Measurements from ENCODE around the gene EML4. TPM values are rescaled to one million over a fixed set of nuclear protein-coding genes. Genes with fewer than 3 reads are reported as not detected.

The EML4 gene
- total and polyA plus RNA-seq, 11 donors, result 2.3 to 32.8 (median 5.6) TPM

DNA sequence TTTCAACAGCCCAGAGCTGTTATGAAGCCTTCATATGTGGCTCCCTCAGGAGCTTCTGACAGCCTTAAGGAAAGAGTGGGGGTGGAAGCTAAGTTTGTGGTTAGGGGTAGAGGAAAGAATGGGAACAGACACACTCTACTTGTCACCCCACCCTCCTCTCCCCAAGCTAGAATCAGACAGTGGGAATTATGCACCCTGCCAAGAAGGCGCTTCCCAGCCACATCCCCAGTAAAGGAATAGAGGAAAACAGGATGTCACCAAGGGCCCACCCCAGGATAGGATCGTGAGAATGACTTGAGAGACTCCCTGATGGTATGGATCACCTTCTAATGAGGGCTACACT, 32.4 kb upstream of the EML4 start:
- peaks cover 0 to 90% (median 55%) of the 10 kb centered on the region in 12 donors for H3K4me1 ChIP-seq
- no peak overlapping the region for H3K4me3 ChIP-seq
- intact Hi-C loops (cut with DNase I), result loop anchor here in 2 of 10 donors (5.0 kb wide), 1 partner anchor 34 kb away; no protein-coding TSS in a partner anchor
- DNase-seq (no peak), ATAC-seq (no peak)
- no peaks in the 10 kb centered on the region for H3K27me3 ChIP-seq
- no peaks in the 10 kb centered on the region for H3K36me3 ChIP-seq
- H3K27ac ChIP-seq, result peak overlapping the region in 6 of 12 donors; percentile 2 to 46 (median 8)
- peaks cover 0 to 5% (median 0%) of the 10 kb centered on the region in 12 donors for H3K9me3 ChIP-seq
- 68 to 78% (median 72%) methylated on average over 2 of the region's 2 CpGs for WGBS, 4 donors
- no peak for TF ChIP-seq POLR2A (IDR thresholded peaks at IDR 0.05)
- TF ChIP-seq, protein P1, sequence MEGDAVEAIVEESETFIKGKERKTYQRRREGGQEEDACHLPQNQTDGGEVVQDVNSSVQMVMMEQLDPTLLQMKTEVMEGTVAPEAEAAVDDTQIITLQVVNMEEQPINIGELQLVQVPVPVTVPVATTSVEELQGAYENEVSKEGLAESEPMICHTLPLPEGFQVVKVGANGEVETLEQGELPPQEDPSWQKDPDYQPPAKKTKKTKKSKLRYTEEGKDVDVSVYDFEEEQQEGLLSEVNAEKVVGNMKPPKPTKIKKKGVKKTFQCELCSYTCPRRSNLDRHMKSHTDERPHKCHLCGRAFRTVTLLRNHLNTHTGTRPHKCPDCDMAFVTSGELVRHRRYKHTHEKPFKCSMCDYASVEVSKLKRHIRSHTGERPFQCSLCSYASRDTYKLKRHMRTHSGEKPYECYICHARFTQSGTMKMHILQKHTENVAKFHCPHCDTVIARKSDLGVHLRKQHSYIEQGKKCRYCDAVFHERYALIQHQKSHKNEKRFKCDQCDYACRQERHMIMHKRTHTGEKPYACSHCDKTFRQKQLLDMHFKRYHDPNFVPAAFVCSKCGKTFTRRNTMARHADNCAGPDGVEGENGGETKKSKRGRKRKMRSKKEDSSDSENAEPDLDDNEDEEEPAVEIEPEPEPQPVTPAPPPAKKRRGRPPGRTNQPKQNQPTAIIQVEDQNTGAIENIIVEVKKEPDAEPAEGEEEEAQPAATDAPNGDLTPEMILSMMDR (IDR thresholded peaks at IDR 0.05), result no peak

DNA sequence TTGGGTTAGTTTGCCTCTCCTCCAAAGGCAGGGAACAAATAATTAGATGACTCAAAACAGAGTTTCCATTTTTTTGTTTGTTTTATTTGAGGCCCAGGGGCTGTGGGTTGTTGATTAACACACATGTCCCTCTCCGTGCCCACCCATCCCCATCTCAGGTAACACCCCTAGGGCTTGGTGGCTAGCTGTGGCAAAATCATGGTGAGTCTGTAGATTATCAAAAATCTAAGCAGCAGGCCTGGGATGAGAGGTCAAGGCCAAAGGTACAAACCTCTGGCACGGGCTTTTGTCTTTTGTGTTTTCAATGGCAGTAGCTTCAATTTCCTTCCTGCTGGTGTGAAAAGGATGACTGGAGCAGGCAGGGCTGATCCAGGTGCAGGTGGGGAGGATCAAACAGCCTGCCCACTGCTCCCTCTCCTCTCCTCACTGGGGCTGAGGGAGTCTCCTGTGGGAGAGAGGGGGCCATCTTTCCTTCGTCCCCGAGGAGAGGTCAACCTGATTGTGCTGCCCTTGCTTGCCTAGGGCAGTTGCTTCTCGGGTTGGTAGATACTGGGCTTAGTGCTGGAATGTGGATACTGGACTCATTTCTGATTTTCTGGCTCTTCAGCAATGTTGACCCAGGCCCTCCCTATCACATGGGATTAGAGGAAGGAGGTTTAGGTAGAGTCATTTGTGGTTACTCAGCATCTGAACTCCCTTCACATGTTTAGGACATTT, 31.9 kb upstream of the EML4 start:
- intact Hi-C loops (cut with DNase I), result loop anchor here in 2 of 10 donors (5.0 kb wide), 1 partner anchor 35 kb away; no protein-coding TSS in a partner anchor
- H3K9me3 ChIP-seq, result peaks cover 0 to 5% (median 0%) of the 10 kb centered on the region in 12 donors
- peaks cover 0 to 90% (median 55%) of the 10 kb centered on the region in 12 donors for H3K4me1 ChIP-seq
- no peaks in the 10 kb centered on the region for H3K36me3 ChIP-seq
- no peak for ATAC-seq
- no peak for TF ChIP-seq POLR2A (IDR thresholded peaks at IDR 0.05)
- TF ChIP-seq, protein P1 (IDR thresholded peaks at IDR 0.05), result no peak
- H3K27ac ChIP-seq, result peak overlapping the region in 6 of 12 donors; percentile 2 to 46 (median 8)
- WGBS, 4 donors, result 57 to 84% (median 74%) methylated on average over 4 to 5 of the region's 5 CpGs
- H3K27me3 ChIP-seq, result no peaks in the 10 kb centered on the region
- H3K4me3 ChIP-seq, result no peak overlapping the region
- no peak for DNase-seq

- H3K4me1 ChIP-seq, result peaks cover 0 to 88% (median 51%) of the 10 kb centered on the region in 12 donors
- peaks cover 0 to 5% (median 0%) of the 10 kb centered on the region in 12 donors for H3K9me3 ChIP-seq
- H3K36me3 ChIP-seq, result no peaks in the 10 kb centered on the region
- TF ChIP-seq, protein P1 (IDR thresholded peaks at IDR 0.05), result no peak
- no peak for TF ChIP-seq POLR2A (IDR thresholded peaks at IDR 0.05)
- H3K27ac ChIP-seq, result peak overlapping the region in 6 of 12 donors; percentile 21 to 50 (median 33)
- intact Hi-C loops (cut with DNase I), result loop anchor here in 2 of 10 donors (5.0 kb wide), 1 partner anchor 36 kb away; no protein-coding TSS in a partner anchor
- no peak overlapping the region for H3K4me3 ChIP-seq
- peak in 4 of 5 donors; percentile 36 to 69 (median 48) for DNase-seq
- no peaks in the 10 kb centered on the region for H3K27me3 ChIP-seq
- ATAC-seq, result peak in 1 of 4 donors; percentile 21
- WGBS, 4 donors, result 61 to 64% (median 62%) methylated on average over 5 of the region's 5 CpGs
Measured at GRCh38 chr2:42138163-42139015, 30.8 kb upstream of the EML4 start.

Data from heart left ventricle (tissue), 16 donors.